Hepatocyte (in vitro differentiated cells): ENCODE data around the gene TRAM2. TPM values are rescaled to one million over a fixed set of nuclear protein-coding genes. Genes with fewer than 3 reads are reported as not detected.
A peak's percentile ranks its signal among the peaks of the same experiment; 100 is the strongest.

ENCODE experiments used
- DNase-seq: peaks from one replicate; pipeline ENCODE4 v3.0.0-alpha.2; 2016; ENCODE audit warnings: low spot score
- H2AFZ ChIP-seq: fragments of 200-600 bp; sonication (generic); 2 replicates; pipeline ENCODE4 v1.6.0; 2016; ENCODE audit warnings: antibody characterized with exemption, mild to moderate bottlenecking
- H3K27ac ChIP-seq: fragments of 200-600 bp; sonication (generic); 2 replicates; pipeline ENCODE4 v1.5.1; 2016; ENCODE audit warnings: mild to moderate bottlenecking
- H3K27me3 ChIP-seq: fragments of 200-600 bp; sonication (generic); 2 replicates; pipeline ENCODE4 v1.6.1; 2016
- H3K36me3 ChIP-seq: fragments of 200-600 bp; sonication (generic); replicated peaks from 2 replicates; pipeline ENCODE4 v1.5.1; 2016; ENCODE audit warnings: low read depth; ENCODE audit not compliant: insufficient read depth
- H3K4me1 ChIP-seq: fragments of 200-600 bp; sonication (generic); 2 replicates; pipeline ENCODE4 v1.5.1; 2016; ENCODE audit warnings: mild to moderate bottlenecking, moderate library complexity; ENCODE audit not compliant: insufficient read depth
- H3K4me2 ChIP-seq: fragments of 200-600 bp; sonication (generic); 2 replicates; pipeline ENCODE4 v1.6.0; 2016
- H3K4me3 ChIP-seq: fragments of 200-600 bp; sonication (generic); 2 replicates; pipeline ENCODE4 v1.5.1; 2016; ENCODE audit warnings: mild to moderate bottlenecking
- H3K79me2 ChIP-seq: fragments of 200-600 bp; sonication (generic); 2 replicates; pipeline ENCODE4 v1.6.0; 2017; ENCODE audit warnings: mild to moderate bottlenecking
- H3K9me2 ChIP-seq: fragments of 200-600 bp; sonication (generic); replicated peaks from 2 replicates; pipeline ENCODE4 v1.6.0; 2017; ENCODE audit warnings: mild to moderate bottlenecking; ENCODE audit not compliant: insufficient read depth
- H3K9me3 ChIP-seq: fragments of 200-600 bp; sonication (generic); 2 replicates; pipeline ENCODE4 v1.5.1; 2016; ENCODE audit warnings: low read depth, mild to moderate bottlenecking
- H4K20me1 ChIP-seq: fragments of 200-600 bp; sonication (generic); 2 replicates; pipeline ENCODE4 v1.6.0; 2016; ENCODE audit warnings: mild to moderate bottlenecking; ENCODE audit not compliant: insufficient read depth, poor library complexity, severe bottlenecking
- EZH2 ChIP-seq: fragments of 200-600 bp; sonication (generic); IDR thresholded peaks from 2 replicates; pipeline ENCODE4 v1.6.1; 2016; ENCODE audit warnings: antibody characterized with exemption, mild to moderate bottlenecking, borderline replicate concordance
- EZH2phosphoT487 ChIP-seq: fragments of 200-600 bp; sonication (generic); IDR thresholded peaks from one replicate; pipeline ENCODE4 v1.6.1; 2018; ENCODE audit warnings: antibody characterized with exemption, mild to moderate bottlenecking, low read depth, moderate library complexity; ENCODE audit not compliant: unreplicated experiment, severe bottlenecking
- WGBS: methylation state at CpG from one replicate; pipeline ENCODE4 v1.1.6; 2016; ENCODE audit warnings: low lambda C conversion rate; ENCODE audit errors: missing lambda C conversion rate; 5-methylcytosine and 5-hydroxymethylcytosine counted together
- polyA plus RNA-seq: library from polyadenylated mRNA; unstranded; fragments of >200 nt; fragmentation: Nextera tagmentation; extraction: Ambion mirVana; gene quantifications from 2 replicates; pipeline ENCODE4 v1.2.1, GENCODE V29; 2016
- total RNA-seq: library from RNA; depleted of rRNA; stranded (reverse); fragments of >200 nt; gene quantifications from 2 replicates; pipeline ENCODE4 v1.2.3, GENCODE V29; 2014
- TF ChIP-seq, protein P1 (sequence below): fragments of 200-600 bp; sonication (generic); IDR thresholded peaks from 2 replicates; pipeline ENCODE4 v1.5.1; 2016; ENCODE audit warnings: antibody characterized with exemption, mild to moderate bottlenecking; ENCODE audit not compliant: poor library complexity

TRAM2 gene
- total and polyA plus RNA-seq, 2 experiments from 2014 or later = 29.6 to 47.6 TPM

GRCh38 chr6:52543729-52544601, 32.9 kb downstream of the TRAM2 start:
- no peaks in the 10 kb centered on the region for H3K9me2 ChIP-seq
- TF ChIP-seq EZH2phosphoT487 (no peak), EZH2 (no peak)
- TF ChIP-seq, protein P1, sequence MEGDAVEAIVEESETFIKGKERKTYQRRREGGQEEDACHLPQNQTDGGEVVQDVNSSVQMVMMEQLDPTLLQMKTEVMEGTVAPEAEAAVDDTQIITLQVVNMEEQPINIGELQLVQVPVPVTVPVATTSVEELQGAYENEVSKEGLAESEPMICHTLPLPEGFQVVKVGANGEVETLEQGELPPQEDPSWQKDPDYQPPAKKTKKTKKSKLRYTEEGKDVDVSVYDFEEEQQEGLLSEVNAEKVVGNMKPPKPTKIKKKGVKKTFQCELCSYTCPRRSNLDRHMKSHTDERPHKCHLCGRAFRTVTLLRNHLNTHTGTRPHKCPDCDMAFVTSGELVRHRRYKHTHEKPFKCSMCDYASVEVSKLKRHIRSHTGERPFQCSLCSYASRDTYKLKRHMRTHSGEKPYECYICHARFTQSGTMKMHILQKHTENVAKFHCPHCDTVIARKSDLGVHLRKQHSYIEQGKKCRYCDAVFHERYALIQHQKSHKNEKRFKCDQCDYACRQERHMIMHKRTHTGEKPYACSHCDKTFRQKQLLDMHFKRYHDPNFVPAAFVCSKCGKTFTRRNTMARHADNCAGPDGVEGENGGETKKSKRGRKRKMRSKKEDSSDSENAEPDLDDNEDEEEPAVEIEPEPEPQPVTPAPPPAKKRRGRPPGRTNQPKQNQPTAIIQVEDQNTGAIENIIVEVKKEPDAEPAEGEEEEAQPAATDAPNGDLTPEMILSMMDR = no peak
- H3K4me2 ChIP-seq = peak overlapping the region; percentile 37
- peaks cover 14% of the 10 kb centered on the region for H4K20me1 ChIP-seq
- H3K27ac ChIP-seq = peak overlapping the region; percentile 55
- DNase-seq = no peak
- H3K4me1 ChIP-seq = peaks cover 49% of the 10 kb centered on the region
- H3K4me3 ChIP-seq = no peak overlapping the region
- no peaks in the 10 kb centered on the region for H3K36me3 ChIP-seq
- peaks cover 99% of the 10 kb centered on the region for H3K79me2 ChIP-seq
- 74% methylated on average over 10 of the region's 10 CpGs for WGBS
- no peaks in the 10 kb centered on the region for H3K9me3 ChIP-seq
- no peaks in the 10 kb centered on the region for H3K27me3 ChIP-seq
- H2AFZ ChIP-seq = no peak overlapping the region

- Histone ChIP-seq H3K4me1 (peaks cover 51% of the 10 kb centered on the region), H3K27ac (peak overlapping the region; percentile 55), H3K36me3 (no peaks in the 10 kb centered on the region), H3K9me3 (no peaks in the 10 kb centered on the region), H3K27me3 (no peaks in the 10 kb centered on the region), H3K4me3 (no peak overlapping the region), H2AFZ (no peak overlapping the region), H4K20me1 (peaks cover 20% of the 10 kb centered on the region), H3K4me2 (peak overlapping the region; percentile 37), H3K79me2 (peaks cover 99% of the 10 kb centered on the region), H3K9me2 (no peaks in the 10 kb centered on the region)
- TF ChIP-seq, protein P1 = no peak
- whole genome bisulfite sequencing = 68% methylated on average over 1 of the region's 1 CpG
- DNase-seq = no peak
These were observed 33.6 kb downstream of the TRAM2 start for GRCh38 chr6:52543262-52543661.

DNA sequence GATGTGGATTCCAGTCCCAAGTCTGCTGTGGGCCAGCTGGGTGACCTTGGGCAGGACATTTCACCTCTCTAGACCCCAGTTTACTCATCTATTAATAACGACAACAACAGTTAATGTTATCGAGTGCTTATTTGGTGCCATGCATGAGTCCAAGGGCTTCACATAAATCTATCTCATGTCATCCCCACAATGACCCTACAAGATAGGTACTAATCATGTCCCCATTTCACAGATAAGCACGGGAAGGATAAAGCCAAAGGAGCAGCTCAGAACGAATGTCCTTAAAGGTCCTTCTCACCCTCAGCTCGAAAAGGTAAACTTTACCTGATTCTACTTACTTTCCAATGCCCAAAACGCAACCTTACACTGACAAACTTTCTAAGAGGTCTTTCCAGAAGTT, 35.7 kb downstream of the TRAM2 start:
- Histone ChIP-seq H3K27me3 (no peaks in the 10 kb centered on the region), H3K79me2 (peaks cover 98% of the 10 kb centered on the region), H3K27ac (no peak overlapping the region), H3K9me3 (no peaks in the 10 kb centered on the region), H3K4me3 (no peak overlapping the region), H3K36me3 (no peaks in the 10 kb centered on the region), H2AFZ (no peak overlapping the region), H3K4me1 (peaks cover 37% of the 10 kb centered on the region), H3K9me2 (no peaks in the 10 kb centered on the region), H4K20me1 (peaks cover 30% of the 10 kb centered on the region), H3K4me2 (no peak overlapping the region)
- DNase-seq = no peak
- 82% methylated on average over 6 of the region's 6 CpGs for WGBS
- no peak for TF ChIP-seq EZH2
- TF ChIP-seq, protein P1 = no peak
- TF ChIP-seq EZH2phosphoT487 = no peak
